ENCODE results near the gene TAMALIN. TPM values are rescaled to one million over a fixed set of nuclear protein-coding genes. Genes with fewer than 3 reads are reported as not detected.

The TAMALIN gene
- total and polyA plus RNA-seq, 2 experiments from 2014 or later = 8.0 to 9.9 TPM

DNA sequence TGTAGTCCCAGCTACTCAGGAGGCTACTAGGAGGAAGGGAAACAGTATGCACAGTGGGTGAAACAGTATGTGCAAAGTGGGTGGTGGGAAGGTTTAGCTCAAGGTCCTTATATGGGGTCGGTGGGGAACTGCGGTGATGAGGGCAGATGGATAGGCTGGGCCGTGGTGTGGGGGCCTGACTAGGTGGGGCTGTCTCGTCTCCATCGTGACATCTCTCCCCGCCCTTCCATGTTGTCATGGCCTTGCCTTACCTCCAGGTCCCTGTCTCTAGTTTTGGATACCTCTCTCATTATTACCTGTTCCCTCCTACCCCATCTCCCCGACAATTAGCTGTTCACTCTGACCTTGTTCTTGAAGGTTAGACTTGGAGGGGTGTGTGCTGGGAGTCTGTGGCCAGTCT lies 40.1 kb downstream of the TAMALIN start:
- Histone ChIP-seq H3K79me2 (no peaks in the 10 kb centered on the region), H3K4me2 (no peak overlapping the region), H3K27ac (no peak overlapping the region), H4K20me1 (ENCODE audit: insufficient read depth, poor library complexity, severe bottlenecking) (no peaks in the 10 kb centered on the region), H3K4me1 (ENCODE audit: insufficient read depth) (peaks cover 8% of the 10 kb centered on the region), H2AFZ (no peak overlapping the region), H3K36me3 (replicated peaks; ENCODE audit: insufficient read depth, low read depth) (no peaks in the 10 kb centered on the region), H3K27me3 (no peaks in the 10 kb centered on the region), H3K4me3 (no peak overlapping the region), H3K9me2 (replicated peaks; ENCODE audit: insufficient read depth) (no peaks in the 10 kb centered on the region), H3K9me3 (ENCODE audit: low read depth) (no peaks in the 10 kb centered on the region)
- TF ChIP-seq EZH2phosphoT487 (IDR thresholded peaks at IDR 0.05; ENCODE audit: low read depth, severe bottlenecking, unreplicated experiment) (no peak), EZH2 (IDR thresholded peaks at IDR 0.05; ENCODE audit: borderline replicate concordance) (no peak)
- TF ChIP-seq, protein P1, sequence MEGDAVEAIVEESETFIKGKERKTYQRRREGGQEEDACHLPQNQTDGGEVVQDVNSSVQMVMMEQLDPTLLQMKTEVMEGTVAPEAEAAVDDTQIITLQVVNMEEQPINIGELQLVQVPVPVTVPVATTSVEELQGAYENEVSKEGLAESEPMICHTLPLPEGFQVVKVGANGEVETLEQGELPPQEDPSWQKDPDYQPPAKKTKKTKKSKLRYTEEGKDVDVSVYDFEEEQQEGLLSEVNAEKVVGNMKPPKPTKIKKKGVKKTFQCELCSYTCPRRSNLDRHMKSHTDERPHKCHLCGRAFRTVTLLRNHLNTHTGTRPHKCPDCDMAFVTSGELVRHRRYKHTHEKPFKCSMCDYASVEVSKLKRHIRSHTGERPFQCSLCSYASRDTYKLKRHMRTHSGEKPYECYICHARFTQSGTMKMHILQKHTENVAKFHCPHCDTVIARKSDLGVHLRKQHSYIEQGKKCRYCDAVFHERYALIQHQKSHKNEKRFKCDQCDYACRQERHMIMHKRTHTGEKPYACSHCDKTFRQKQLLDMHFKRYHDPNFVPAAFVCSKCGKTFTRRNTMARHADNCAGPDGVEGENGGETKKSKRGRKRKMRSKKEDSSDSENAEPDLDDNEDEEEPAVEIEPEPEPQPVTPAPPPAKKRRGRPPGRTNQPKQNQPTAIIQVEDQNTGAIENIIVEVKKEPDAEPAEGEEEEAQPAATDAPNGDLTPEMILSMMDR (IDR thresholded peaks at IDR 0.05; ENCODE audit: poor library complexity) = no peak
- WGBS (ENCODE audit: low lambda C conversion rate, missing lambda C conversion rate) = 98% methylated on average over 7 of the region's 7 CpGs
- no peak for DNase-seq (ENCODE audit: low spot score)

DNA sequence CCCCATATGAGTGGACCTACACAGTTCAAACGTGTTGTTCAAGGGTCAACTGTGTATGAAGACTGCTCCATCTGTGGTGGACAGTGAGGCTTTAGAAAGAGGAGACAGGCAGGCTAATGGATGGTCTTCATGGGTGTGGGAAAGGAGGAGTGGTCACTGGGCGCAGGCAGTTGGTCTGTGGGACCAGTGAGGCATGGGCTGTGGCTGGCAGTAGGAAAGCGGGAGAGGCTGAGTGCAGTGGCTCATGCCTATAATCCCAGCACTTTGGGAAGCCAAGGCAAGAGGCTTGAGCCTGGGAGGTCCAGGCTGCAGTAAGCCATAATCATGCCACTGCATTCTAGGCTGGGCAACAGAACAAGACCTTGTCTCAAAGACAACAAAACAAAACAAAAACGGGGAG lies 42.5 kb downstream of the TAMALIN start:
- Histone ChIP-seq H2AFZ (no peak overlapping the region), H3K4me2 (no peak overlapping the region), H3K36me3 (replicated peaks; ENCODE audit: insufficient read depth, low read depth) (no peaks in the 10 kb centered on the region), H3K27me3 (no peaks in the 10 kb centered on the region), H3K79me2 (no peaks in the 10 kb centered on the region), H4K20me1 (ENCODE audit: insufficient read depth, poor library complexity, severe bottlenecking) (peaks cover 7% of the 10 kb centered on the region), H3K4me1 (ENCODE audit: insufficient read depth) (peaks cover 8% of the 10 kb centered on the region), H3K9me3 (ENCODE audit: low read depth) (no peaks in the 10 kb centered on the region), H3K9me2 (replicated peaks; ENCODE audit: insufficient read depth) (no peaks in the 10 kb centered on the region), H3K27ac (no peak overlapping the region), H3K4me3 (no peak overlapping the region)
- TF ChIP-seq EZH2phosphoT487 (IDR thresholded peaks at IDR 0.05; ENCODE audit: low read depth, severe bottlenecking, unreplicated experiment) = no peak
- no peak for TF ChIP-seq EZH2 (IDR thresholded peaks at IDR 0.05; ENCODE audit: borderline replicate concordance)
- TF ChIP-seq, protein P1 (IDR thresholded peaks at IDR 0.05; ENCODE audit: poor library complexity) = no peak
- 83% methylated on average over 4 of the region's 4 CpGs for WGBS (ENCODE audit: low lambda C conversion rate, missing lambda C conversion rate)
- DNase-seq (ENCODE audit: low spot score) = no peak

DNA sequence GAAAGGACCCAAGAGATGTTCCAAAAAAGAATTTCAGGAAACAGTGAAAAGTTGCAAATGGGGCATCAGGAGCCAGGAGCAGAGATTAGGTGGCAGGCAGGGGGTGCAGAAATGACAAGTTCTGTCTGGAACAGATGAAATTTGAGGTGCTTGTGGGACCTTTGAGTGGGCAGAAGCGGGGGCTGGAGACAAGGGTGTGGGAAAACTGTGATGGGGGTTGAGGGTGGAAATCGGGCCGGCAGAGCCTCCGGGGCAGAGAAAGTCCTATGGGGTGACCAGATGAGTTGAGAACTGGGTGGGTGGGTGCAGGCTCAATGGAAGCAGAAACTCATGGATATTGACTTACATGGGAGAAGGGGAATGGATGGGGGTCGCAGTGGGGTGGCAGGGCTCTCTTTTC lies 42.9 kb downstream of the TAMALIN start:
- Histone ChIP-seq H3K4me3 (no peak overlapping the region), H3K27ac (no peak overlapping the region), H3K4me2 (peak overlapping the region; percentile 81), H3K27me3 (no peaks in the 10 kb centered on the region), H3K9me2 (replicated peaks; ENCODE audit: insufficient read depth) (no peaks in the 10 kb centered on the region), H4K20me1 (ENCODE audit: insufficient read depth, poor library complexity, severe bottlenecking) (peaks cover 7% of the 10 kb centered on the region), H3K9me3 (ENCODE audit: low read depth) (no peaks in the 10 kb centered on the region), H3K4me1 (ENCODE audit: insufficient read depth) (peaks cover 8% of the 10 kb centered on the region), H3K79me2 (no peaks in the 10 kb centered on the region), H2AFZ (no peak overlapping the region), H3K36me3 (replicated peaks; ENCODE audit: insufficient read depth, low read depth) (no peaks in the 10 kb centered on the region)
- TF ChIP-seq EZH2phosphoT487 (IDR thresholded peaks at IDR 0.05; ENCODE audit: low read depth, severe bottlenecking, unreplicated experiment) = no peak
- no peak for TF ChIP-seq EZH2 (IDR thresholded peaks at IDR 0.05; ENCODE audit: borderline replicate concordance)
- TF ChIP-seq, protein P1 (IDR thresholded peaks at IDR 0.05; ENCODE audit: poor library complexity) = no peak
- 90% methylated on average over 3 of the region's 5 CpGs for WGBS (ENCODE audit: low lambda C conversion rate, missing lambda C conversion rate)
- DNase-seq (ENCODE audit: low spot score) = no peak
